Urothelium cell line (cell line): ENCODE data around the gene C1QB.

Experiments
- DNase-seq: peaks from one replicate; pipeline ENCODE4 v3.0.0; 2011; ENCODE audit warnings: low spot score, mixed read lengths
- FAIRE-seq: peaks from 2 replicates; lab custom pipeline; 2011; peaks lifted over from hg19 to GRCh38; lab: Jason Lieb, UNC

Gene C1QB, protein sequence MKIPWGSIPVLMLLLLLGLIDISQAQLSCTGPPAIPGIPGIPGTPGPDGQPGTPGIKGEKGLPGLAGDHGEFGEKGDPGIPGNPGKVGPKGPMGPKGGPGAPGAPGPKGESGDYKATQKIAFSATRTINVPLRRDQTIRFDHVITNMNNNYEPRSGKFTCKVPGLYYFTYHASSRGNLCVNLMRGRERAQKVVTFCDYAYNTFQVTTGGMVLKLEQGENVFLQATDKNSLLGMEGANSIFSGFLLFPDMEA

DNA sequence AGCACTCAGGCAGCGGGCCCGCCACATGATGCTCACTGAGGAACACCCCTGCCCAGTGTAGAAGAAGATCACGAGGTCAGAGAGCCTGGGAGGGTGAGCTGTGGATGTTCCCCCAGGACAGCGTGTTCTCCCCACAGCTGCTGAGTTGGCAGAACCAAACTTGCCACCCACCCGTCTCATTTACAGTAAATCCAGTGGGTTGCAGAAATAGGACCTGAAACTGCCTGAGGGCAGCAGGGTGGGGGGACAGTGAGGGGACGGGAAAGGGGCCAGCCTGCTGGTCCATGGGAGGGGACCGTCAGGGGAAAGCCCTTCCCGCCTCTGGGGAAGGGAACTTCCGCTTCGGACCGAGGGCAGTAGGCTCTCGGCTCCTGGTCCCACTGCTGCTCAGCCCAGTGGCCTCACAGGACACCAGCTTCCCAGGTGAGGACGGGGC is at the start of gene C1QB:
C1QB (plus strand) TSS at position 356 of the 436 bp plus-strand sequence. CDS start 6,227 bp downstream, outside the sequence.
- no peak for DNase-seq
- no peak for FAIRE-seq

- FAIRE-seq (no peak), DNase-seq (no peak)
Measured at GRCh38 chr1:22606161-22606560, 46.9 kb upstream of the C1QB start.

GRCh38 chr1:22607154-22607553 is 45.9 kb upstream of the C1QB start:
- FAIRE-seq (no peak), DNase-seq (peak; percentile 52)

- DNase-seq (no peak), FAIRE-seq (no peak)
Measured at GRCh38 chr1:22608361-22608760, 44.7 kb upstream of the C1QB start.

GRCh38 chr1:22609291-22609690 is 43.7 kb upstream of the C1QB start:
- FAIRE-seq (no peak), DNase-seq (no peak)

GRCh38 chr1:22611530-22611947 is 41.5 kb upstream of the C1QB start:
- DNase-seq (peak; percentile 70), FAIRE-seq (no peak)

- DNase-seq = no peak
- FAIRE-seq = no peak
Measured at GRCh38 chr1:22612671-22613571, 40.1 kb upstream of the C1QB start.

DNA sequence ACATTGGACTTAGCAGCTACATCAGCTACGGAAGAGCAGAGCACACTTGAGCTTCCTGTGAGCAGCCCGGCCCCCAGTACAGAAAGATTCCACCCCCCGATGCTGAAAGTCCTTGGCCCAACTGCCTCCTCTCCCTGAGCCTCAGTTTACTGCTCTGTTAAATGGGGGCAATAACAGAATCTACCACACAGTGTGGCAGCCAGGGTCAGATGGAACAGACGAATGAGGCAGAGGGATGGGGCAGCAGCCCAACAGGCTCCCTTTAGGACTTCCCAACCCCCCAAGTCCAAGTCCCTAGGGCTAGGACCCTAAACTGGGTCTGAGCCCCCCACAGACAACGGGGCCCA is 39.5 kb upstream of the C1QB start:
- FAIRE-seq (no peak), DNase-seq (no peak)

DNA sequence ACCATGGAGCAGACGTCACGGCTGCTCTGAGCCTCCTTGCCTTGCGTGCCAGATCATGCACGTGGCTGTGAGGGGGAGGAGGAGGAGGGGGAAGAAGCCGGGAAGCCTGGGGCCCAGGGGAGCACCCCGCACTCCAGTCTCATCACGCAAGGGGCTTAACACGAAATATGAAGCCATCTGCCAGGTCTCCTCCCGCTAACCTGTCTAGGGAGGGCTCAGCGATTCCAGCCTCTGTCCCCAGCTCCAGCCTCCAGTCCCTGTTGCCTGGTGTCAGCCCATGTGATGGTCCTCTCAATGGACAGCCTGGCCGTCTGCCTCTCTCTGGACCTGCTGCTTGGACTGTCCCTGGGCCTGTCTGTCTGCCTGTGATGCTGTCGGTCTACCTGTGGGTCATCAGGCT is 39.1 kb upstream of the C1QB start:
- no peak for DNase-seq
- no peak for FAIRE-seq

DNA sequence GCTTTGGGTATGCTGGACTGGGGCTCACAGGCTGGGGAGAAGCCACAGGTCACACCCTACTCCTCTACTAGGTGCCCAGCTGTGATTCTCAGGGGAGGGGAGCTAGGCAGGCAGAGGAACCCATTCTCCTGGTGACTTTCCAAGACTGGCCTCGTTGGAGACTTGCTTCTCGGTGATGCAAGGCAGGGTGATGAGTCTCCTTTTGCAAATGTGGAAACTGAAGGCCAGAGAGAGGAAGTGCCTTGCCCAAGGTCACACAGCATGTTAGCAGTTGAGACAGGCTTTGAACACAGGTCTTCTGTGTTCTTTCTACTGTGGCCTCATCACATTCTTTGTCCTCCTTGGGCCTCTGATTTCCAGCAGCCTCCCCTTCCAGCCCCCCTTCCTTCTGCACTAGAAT is 37.1 kb upstream of the C1QB start:
- FAIRE-seq (no peak), DNase-seq (no peak)

- DNase-seq (no peak), FAIRE-seq (no peak)
Measured at GRCh38 chr1:22616571-22616970, 36.5 kb upstream of the C1QB start.

- FAIRE-seq (no peak), DNase-seq (no peak)
Measured at GRCh38 chr1:22618056-22618455, 35.0 kb upstream of the C1QB start.

DNA sequence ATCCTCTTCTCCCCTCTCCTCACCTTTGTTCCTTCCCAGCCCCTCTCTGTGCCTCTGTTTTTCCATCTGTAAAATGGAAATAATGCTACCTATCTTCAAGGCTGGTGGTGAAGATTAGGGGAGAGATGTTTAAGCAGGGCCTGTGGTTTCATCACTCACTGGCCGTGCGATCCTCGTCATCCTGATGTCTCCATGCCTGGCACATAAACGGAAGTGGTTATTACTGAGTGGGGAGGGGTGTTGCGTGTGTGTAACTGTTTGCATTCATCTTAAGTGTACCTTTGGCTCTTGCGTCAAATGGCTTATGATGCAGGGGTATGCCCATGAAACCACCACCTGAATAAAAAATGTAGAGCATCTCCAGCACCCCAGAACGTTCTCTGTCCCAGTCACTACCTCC is 33.8 kb upstream of the C1QB start:
- no peak for DNase-seq
- FAIRE-seq = no peak

DNA sequence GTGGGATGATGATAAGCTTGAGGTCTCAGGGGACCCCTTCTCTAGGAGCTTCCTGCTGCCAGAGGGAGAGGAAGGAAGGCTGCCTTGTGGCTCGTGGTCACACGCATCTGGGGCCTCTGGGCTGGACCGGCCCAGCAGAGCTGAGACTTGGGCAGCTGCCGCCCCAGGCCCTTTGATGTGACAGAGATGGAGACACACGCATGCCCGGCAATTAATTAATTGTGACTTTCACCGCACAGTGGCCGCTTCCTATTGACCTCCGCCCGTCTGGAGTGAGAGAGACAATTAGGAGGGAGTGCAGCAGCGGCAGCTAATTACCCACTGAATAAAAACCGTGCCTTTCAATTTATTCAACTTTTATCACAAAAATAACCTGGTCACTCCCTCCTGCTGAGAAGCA is 33.2 kb upstream of the C1QB start:
- FAIRE-seq = no peak
- no peak for DNase-seq

GRCh38 chr1:22621761-22622160 is 31.3 kb upstream of the C1QB start:
- FAIRE-seq (no peak), DNase-seq (no peak)

DNA sequence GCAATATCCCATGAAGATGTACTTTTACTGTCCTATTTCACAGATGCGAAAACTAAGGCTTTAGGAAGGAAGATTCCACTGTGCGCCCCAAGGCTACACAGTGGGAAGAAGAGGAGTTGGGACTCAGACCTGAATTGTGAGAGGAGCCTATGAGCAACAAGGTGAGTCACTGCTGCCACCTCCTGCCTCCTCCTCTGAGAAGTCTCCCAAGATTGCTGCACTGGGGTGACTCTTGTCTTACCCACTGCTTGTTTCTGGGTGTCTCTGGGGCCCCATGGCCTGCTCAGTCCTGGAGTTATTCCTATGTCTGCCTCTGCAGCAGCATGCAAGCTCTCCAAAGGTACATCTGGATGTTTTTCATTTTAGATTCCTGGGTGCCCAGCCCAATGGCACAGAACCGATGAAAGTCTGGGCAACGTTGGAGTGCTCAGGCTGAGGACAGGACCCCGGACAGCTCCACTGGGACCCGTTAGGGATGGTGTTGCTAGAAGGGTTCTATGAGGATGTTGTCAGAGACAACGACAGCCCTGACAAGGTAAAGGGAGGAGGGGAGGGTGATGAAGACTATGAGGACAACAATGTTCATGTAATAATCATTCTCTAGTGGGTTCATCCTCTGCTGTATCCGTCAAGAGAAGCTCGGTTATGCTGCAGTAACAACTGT is 27.6 kb upstream of the C1QB start:
- FAIRE-seq (no peak), DNase-seq (peak; percentile 40)

GRCh38 chr1:22626237-22627157 is 26.5 kb upstream of the C1QB start:
- DNase-seq (no peak), FAIRE-seq (no peak)

DNA sequence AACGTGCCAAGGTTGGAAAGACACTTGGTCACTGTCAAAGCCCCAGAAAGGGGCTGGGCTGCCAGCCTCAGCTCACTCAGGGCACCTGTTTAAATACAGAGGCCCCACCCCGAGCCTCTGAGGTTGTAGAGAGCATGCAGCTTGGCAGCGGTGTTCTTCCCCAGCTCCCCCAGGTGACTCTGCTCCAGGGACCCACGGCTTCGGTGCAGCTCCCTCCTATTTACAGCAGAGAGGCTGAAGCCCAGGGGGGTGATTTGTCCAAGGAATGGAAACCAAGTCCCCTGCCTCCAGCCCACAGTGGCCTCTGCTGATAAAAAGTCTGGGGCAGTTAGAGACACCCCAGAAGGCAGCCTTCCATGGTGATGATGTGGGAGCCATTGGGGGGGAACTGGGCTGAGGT is 25.7 kb upstream of the C1QB start:
- FAIRE-seq (no peak), DNase-seq (no peak)

DNA sequence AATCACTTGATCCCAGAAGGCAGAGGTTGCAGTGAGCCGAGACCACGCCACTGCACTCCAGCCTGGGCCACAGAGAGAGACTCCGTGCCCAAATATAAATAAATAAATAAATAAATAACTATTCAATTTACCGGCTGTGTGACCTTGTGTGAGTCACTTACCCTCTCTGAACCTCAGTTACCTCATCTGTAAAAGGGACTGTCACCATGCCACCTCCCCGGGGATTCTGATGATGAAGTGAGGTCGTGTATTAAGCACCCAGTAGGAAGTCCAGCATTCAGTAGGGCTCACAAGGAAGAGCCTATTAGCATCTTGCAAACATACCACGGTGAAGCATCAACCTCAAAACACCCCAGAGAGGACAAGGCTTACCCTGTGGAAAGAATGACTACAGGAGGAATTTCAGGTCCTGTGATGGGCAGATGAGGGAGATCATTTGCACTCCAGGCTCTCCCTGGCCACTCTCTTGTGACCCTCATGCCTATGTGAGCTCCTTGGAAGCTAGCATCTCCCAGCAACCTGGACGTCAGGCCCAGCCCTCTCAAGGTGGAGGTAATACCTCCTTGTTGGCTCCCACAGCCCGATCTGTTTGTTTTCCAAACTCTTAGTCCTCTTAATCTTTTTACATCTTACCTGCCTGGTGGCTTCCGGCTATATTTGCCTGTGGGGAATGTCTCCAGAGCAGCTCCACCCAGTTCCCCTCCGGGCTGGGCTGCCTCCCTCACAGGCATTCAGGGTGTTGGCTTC is 24.2 kb upstream of the C1QB start:
- no peak for FAIRE-seq
- DNase-seq = no peak

- FAIRE-seq (no peak), DNase-seq (no peak)
Measured at GRCh38 chr1:22629886-22630285, 23.1 kb upstream of the C1QB start.
